ENCODE data around the gene ELMOD3. TPM values are rescaled to one million over a fixed set of nuclear protein-coding genes. Genes with fewer than 3 reads are reported as not detected.

ELMOD3 gene
- total and polyA plus RNA-seq, 2 experiments from 2014 or later = 15.3 to 23.8 TPM

GRCh38 chr2:85395912-85396475 is 41.4 kb downstream of the ELMOD3 start:
- Histone ChIP-seq H3K27ac (no peak overlapping the region), H4K20me1 (ENCODE audit: insufficient read depth) (no peaks in the 10 kb centered on the region), H2AFZ (no peak overlapping the region), H3K27me3 (replicated peaks; ENCODE audit: insufficient read depth) (no peaks in the 10 kb centered on the region), H3K4me3 (no peak overlapping the region), H3K36me3 (ENCODE audit: low read depth) (peaks cover 15% of the 10 kb centered on the region), H3K4me1 (ENCODE audit: insufficient read depth) (peaks cover 19% of the 10 kb centered on the region), H3K9ac (no peak overlapping the region), H3F3A (ENCODE audit: insufficient read depth) (peaks cover 26% of the 10 kb centered on the region), H3K9me3 (ENCODE audit: low read depth) (no peaks in the 10 kb centered on the region), H3K4me2 (ENCODE audit: unreplicated experiment) (no peak overlapping the region), H3K79me2 (ENCODE audit: insufficient read depth) (no peaks in the 10 kb centered on the region), H3K9me2 (ENCODE audit: insufficient read depth) (no peaks in the 10 kb centered on the region)
- no peak for DNase-seq
- in situ Hi-C loops (cut with MboI) = no loop called here
- WGBS, 2 experiments (ENCODE audit: low coverage in 1 of 2, low lambda C conversion rate in 2 of 2, missing lambda C conversion rate in 2 of 2) = 89 to 92% methylated on average over 14 of the region's 14 CpGs
- no peak for TF ChIP-seq EZH2 (IDR thresholded peaks at IDR 0.05; ENCODE audit: insufficient read depth, poor library complexity, severe bottlenecking)
- no peak for TF ChIP-seq EZH2phosphoT487 (IDR thresholded peaks at IDR 0.05; ENCODE audit: insufficient read depth, low read depth)

- Histone ChIP-seq H3K4me1 (ENCODE audit: insufficient read depth) (peaks cover 19% of the 10 kb centered on the region), H3K9me3 (ENCODE audit: low read depth) (no peaks in the 10 kb centered on the region), H4K20me1 (ENCODE audit: insufficient read depth) (no peaks in the 10 kb centered on the region), H2AFZ (no peak overlapping the region), H3K4me3 (no peak overlapping the region), H3K4me2 (ENCODE audit: unreplicated experiment) (no peak overlapping the region), H3K9me2 (ENCODE audit: insufficient read depth) (no peaks in the 10 kb centered on the region), H3F3A (ENCODE audit: insufficient read depth) (peaks cover 26% of the 10 kb centered on the region), H3K27ac (no peak overlapping the region), H3K36me3 (ENCODE audit: low read depth) (peaks cover 15% of the 10 kb centered on the region), H3K27me3 (replicated peaks; ENCODE audit: insufficient read depth) (no peaks in the 10 kb centered on the region), H3K9ac (no peak overlapping the region), H3K79me2 (ENCODE audit: insufficient read depth) (peaks cover 4% of the 10 kb centered on the region; the same call in 1 of the 2 replicates)
- TF ChIP-seq EZH2phosphoT487 (IDR thresholded peaks at IDR 0.05; ENCODE audit: insufficient read depth, low read depth) (no peak), EZH2 (IDR thresholded peaks at IDR 0.05; ENCODE audit: insufficient read depth, poor library complexity, severe bottlenecking) (no peak)
- 72 to 74% methylated on average over 5 of the region's 5 CpGs for WGBS, 2 experiments (ENCODE audit: low coverage in 1 of 2, low lambda C conversion rate in 2 of 2, missing lambda C conversion rate in 2 of 2)
- in situ Hi-C loops (cut with MboI) = no loop called here
- no peak for DNase-seq
These were observed 42.2 kb downstream of the ELMOD3 start for GRCh38 chr2:85396531-85397470.

- Histone ChIP-seq H4K20me1 (ENCODE audit: insufficient read depth) (no peaks in the 10 kb centered on the region), H3K9me2 (ENCODE audit: insufficient read depth) (no peaks in the 10 kb centered on the region), H3K79me2 (ENCODE audit: insufficient read depth) (peaks cover 15% of the 10 kb centered on the region), H3K9ac (no peak overlapping the region), H3K4me1 (ENCODE audit: insufficient read depth) (peaks cover 19% of the 10 kb centered on the region), H3K27me3 (replicated peaks; ENCODE audit: insufficient read depth) (no peaks in the 10 kb centered on the region), H2AFZ (no peak overlapping the region), H3K4me3 (no peak overlapping the region), H3K9me3 (ENCODE audit: low read depth) (no peaks in the 10 kb centered on the region), H3K4me2 (ENCODE audit: unreplicated experiment) (no peak overlapping the region), H3K36me3 (ENCODE audit: low read depth) (peaks cover 15% of the 10 kb centered on the region), H3K27ac (no peak overlapping the region), H3F3A (ENCODE audit: insufficient read depth) (peaks cover 23% of the 10 kb centered on the region)
- DNase-seq = no peak
- TF ChIP-seq EZH2 (IDR thresholded peaks at IDR 0.05; ENCODE audit: insufficient read depth, poor library complexity, severe bottlenecking) = no peak
- TF ChIP-seq EZH2phosphoT487 (IDR thresholded peaks at IDR 0.05; ENCODE audit: insufficient read depth, low read depth) = no peak
- 84 to 86% methylated on average over 4 of the region's 4 CpGs for WGBS, 2 experiments (ENCODE audit: low coverage in 1 of 2, low lambda C conversion rate in 2 of 2, missing lambda C conversion rate in 2 of 2)
- in situ Hi-C loops (cut with MboI) = no loop called here
These were observed 43.4 kb downstream of the ELMOD3 start for GRCh38 chr2:85397925-85398331.

- Histone ChIP-seq H3K9ac (no peak overlapping the region), H3K9me3 (ENCODE audit: low read depth) (no peaks in the 10 kb centered on the region), H3K36me3 (ENCODE audit: low read depth) (peaks cover 15% of the 10 kb centered on the region), H2AFZ (no peak overlapping the region), H3F3A (ENCODE audit: insufficient read depth) (peaks cover 16% of the 10 kb centered on the region), H3K4me3 (no peak overlapping the region), H4K20me1 (ENCODE audit: insufficient read depth) (no peaks in the 10 kb centered on the region), H3K79me2 (ENCODE audit: insufficient read depth) (peaks cover 22% of the 10 kb centered on the region), H3K9me2 (ENCODE audit: insufficient read depth) (no peaks in the 10 kb centered on the region), H3K27ac (no peak overlapping the region), H3K4me2 (ENCODE audit: unreplicated experiment) (no peak overlapping the region), H3K4me1 (ENCODE audit: insufficient read depth) (peaks cover 15% of the 10 kb centered on the region), H3K27me3 (replicated peaks; ENCODE audit: insufficient read depth) (no peaks in the 10 kb centered on the region)
- TF ChIP-seq EZH2 (IDR thresholded peaks at IDR 0.05; ENCODE audit: insufficient read depth, poor library complexity, severe bottlenecking) = no peak
- 87 to 92% methylated on average over 7 to 8 of the region's 8 CpGs for WGBS, 2 experiments (ENCODE audit: low coverage in 1 of 2, low lambda C conversion rate in 2 of 2, missing lambda C conversion rate in 2 of 2)
- in situ Hi-C loops (cut with MboI) = no loop called here
- DNase-seq = no peak
These were observed 44.0 kb downstream of the ELMOD3 start for GRCh38 chr2:85398426-85399182.

All from GM23248 (cell line).